ENCODE results near the gene KRT84.

Gene KRT84

GRCh38 chr12:52391618-52392002 is 6.2 kb upstream of the KRT84 start:
- TF ChIP-seq CTCF (IDR thresholded peaks at IDR 0.05; ENCODE audit: control extremely low read depth, extremely low read depth, low read depth, missing control alignments) = no peak
- POLR2A ChIA-PET = no interaction called here
- no peak for DNase-seq (ENCODE audit: extremely low spot score)
- CTCF ChIA-PET = interaction anchor here (1.0 to 1.5 kb wide), 3 partner anchors 8 to 12 kb away, joined by 3 to 5 read pairs (median 3); no protein-coding TSS in a partner anchor

GRCh38 chr12:52390739-52391617 is 5.5 kb upstream of the KRT84 start:
- CTCF ChIA-PET = interaction anchor here (1.0 to 1.5 kb wide), 3 partner anchors 8 to 13 kb away, joined by 3 to 5 read pairs (median 3); no protein-coding TSS in a partner anchor
- DNase-seq (ENCODE audit: extremely low spot score) = no peak
- TF ChIP-seq CTCF (IDR thresholded peaks at IDR 0.05; ENCODE audit: control extremely low read depth, extremely low read depth, low read depth, missing control alignments) = peak; percentile 15
- POLR2A ChIA-PET = no interaction called here

- CTCF ChIA-PET = no interaction called here
- no peak for DNase-seq (ENCODE audit: extremely low spot score)
- no peak for TF ChIP-seq CTCF (IDR thresholded peaks at IDR 0.05; ENCODE audit: control extremely low read depth, extremely low read depth, low read depth, missing control alignments)
- POLR2A ChIA-PET = no interaction called here
These were observed 4.1 kb upstream of the KRT84 start for GRCh38 chr12:52389313-52390207.

- POLR2A ChIA-PET = no interaction called here
- DNase-seq (ENCODE audit: extremely low spot score) = no peak
- TF ChIP-seq CTCF (IDR thresholded peaks at IDR 0.05; ENCODE audit: control extremely low read depth, extremely low read depth, low read depth, missing control alignments) = no peak
- CTCF ChIA-PET = interaction anchor here (1.0 kb wide), 1 partner anchor 11 kb away, joined by 3 read pairs; no protein-coding TSS in a partner anchor
These were observed 2.4 kb upstream of the KRT84 start for GRCh38 chr12:52387859-52388258.

GRCh38 chr12:52383331-52383730 is 2.1 kb downstream of the KRT84 start:
- CTCF ChIA-PET = interaction anchor here (0.8 to 1.5 kb wide), 3 partner anchors 9 to 488 kb away, joined by 3 to 6 read pairs (median 5); no protein-coding TSS in a partner anchor
- POLR2A ChIA-PET = no interaction called here
- no peak for TF ChIP-seq CTCF (IDR thresholded peaks at IDR 0.05; ENCODE audit: control extremely low read depth, extremely low read depth, low read depth, missing control alignments)
- no peak for DNase-seq (ENCODE audit: extremely low spot score)

GRCh38 chr12:52382854-52383253 is 2.6 kb downstream of the KRT84 start:
- no peak for DNase-seq (ENCODE audit: extremely low spot score)
- POLR2A ChIA-PET = no interaction called here
- CTCF ChIA-PET = interaction anchor here (0.8 to 1.5 kb wide), 3 partner anchors 9 to 55 kb away, joined by 3 to 6 read pairs (median 5); no protein-coding TSS in a partner anchor
- no peak for TF ChIP-seq CTCF (IDR thresholded peaks at IDR 0.05; ENCODE audit: control extremely low read depth, extremely low read depth, low read depth, missing control alignments)
